ENCODE data around the gene SCCPDH. TPM values are rescaled to one million over a fixed set of nuclear protein-coding genes. Genes with fewer than 3 reads are reported as not detected.
"Not testable (repeated sequence)": the region's sequence is repeated elsewhere in the genome, so short reads cannot be mapped to it uniquely, and the experiment has no call there.

Gene SCCPDH
- total RNA-seq, 2 donors from 2014 or later = 20.7 to 23.7 TPM

GRCh38 chr1:246809473-246809872 lies 85.3 kb downstream of the SCCPDH start:
- no peak for DNase-seq
- Mint-ChIP-seq H3K4me1 (ENCODE audit: low read depth) (no peaks in the 10 kb centered on the region), H3K27ac (no peak overlapping the region), H3K9me3 (no peaks in the 10 kb centered on the region), H3K27me3 (ENCODE audit: low read depth) (peaks cover 7% of the 10 kb centered on the region), H3K36me3 (ENCODE audit: insufficient read depth in 2 of 2) (no peaks in the 10 kb centered on the region), H3K4me3 (no peak overlapping the region)
- ATAC-seq (replicated peaks in 1 of 2) = no peak

- no peak overlapping the region for H3K4me3 Mint-ChIP-seq
- H3K36me3 Mint-ChIP-seq (ENCODE audit: insufficient read depth in 2 of 2) = peaks cover 0 to 2% of the 10 kb centered on the region in 2 donors
- no peaks in the 10 kb centered on the region for H3K9me3 Mint-ChIP-seq
- no peak overlapping the region for H3K27ac Mint-ChIP-seq
- DNase-seq (no peak), ATAC-seq (replicated peaks in 1 of 2) (no peak)
- no peaks in the 10 kb centered on the region for H3K4me1 Mint-ChIP-seq (ENCODE audit: low read depth)
- H3K27me3 Mint-ChIP-seq (ENCODE audit: low read depth) = peaks cover 15% of the 10 kb centered on the region
Measured at GRCh38 chr1:246811985-246812384, 87.8 kb downstream of the SCCPDH start.

- not testable (repeated sequence) for H3K27me3 Mint-ChIP-seq (ENCODE audit: low read depth); DNase-seq; H3K36me3 Mint-ChIP-seq (ENCODE audit: insufficient read depth in 2 of 2); ATAC-seq (replicated peaks in 1 of 2); H3K27ac Mint-ChIP-seq; H3K4me1 Mint-ChIP-seq (ENCODE audit: low read depth); H3K4me3 Mint-ChIP-seq; H3K9me3 Mint-ChIP-seq
Measured at GRCh38 chr1:246813325-246813724, 89.1 kb downstream of the SCCPDH start.

GRCh38 chr1:246814890-246815289 lies 90.7 kb downstream of the SCCPDH start:
- ATAC-seq (replicated peaks in 1 of 2) = no peak
- Mint-ChIP-seq H3K4me3 (no peak overlapping the region), H3K36me3 (ENCODE audit: insufficient read depth in 2 of 2) (peaks cover 0 to 9% of the 10 kb centered on the region in 2 donors), H3K4me1 (ENCODE audit: low read depth) (no peaks in the 10 kb centered on the region), H3K27ac (no peak overlapping the region), H3K9me3 (peaks cover 0 to 6% of the 10 kb centered on the region in 2 donors), H3K27me3 (ENCODE audit: low read depth) (peaks cover 8% of the 10 kb centered on the region)
- DNase-seq = no peak

GRCh38 chr1:246815693-246816270 lies 91.6 kb downstream of the SCCPDH start:
- H3K27me3 Mint-ChIP-seq (ENCODE audit: low read depth) = peaks cover 13% of the 10 kb centered on the region
- no peak for DNase-seq
- H3K9me3 Mint-ChIP-seq = peaks cover 0 to 6% of the 10 kb centered on the region in 2 donors
- H3K4me1 Mint-ChIP-seq (ENCODE audit: low read depth) = peaks cover 3% of the 10 kb centered on the region
- no peak overlapping the region for H3K4me3 Mint-ChIP-seq
- ATAC-seq (replicated peaks in 1 of 2) = no peak
- H3K27ac Mint-ChIP-seq = no peak overlapping the region
- H3K36me3 Mint-ChIP-seq (ENCODE audit: insufficient read depth in 2 of 2) = peaks cover 0 to 9% of the 10 kb centered on the region in 2 donors

Other genes with a start within 250 kb of the SCCPDH start
- 10 to 100 TPM; 19.1 to 21.0 TPM for gene SMYD3, start 217.1 kb upstream of the SCCPDH start, total RNA-seq
- gene TFB2M, start 158.1 kb upstream of the SCCPDH start, total RNA-seq = 10 to 100 TPM; 13.5 to 15.0 TPM
- gene CNST, start 158.0 kb upstream of the SCCPDH start, total RNA-seq = 10 to 100 TPM; 28.0 to 30.4 TPM
- gene AHCTF1, start 207.5 kb downstream of the SCCPDH start, total RNA-seq = 10 to 100 TPM; 37.4 to 45.5 TPM

Measured in activated T-cell treated with anti-CD3 and anti-CD28 coated beads, Interleukin-2, amount 50 U/mL, for 72 hours (primary cell).